Stimulated activated CD8-positive, alpha-beta memory T cell treated with anti-CD3 and anti-CD28 coated beads, Interleukin-7, amount 100 ng/mL, for 48 hours (primary cell): ENCODE measurements around the gene PUDP.
"Not testable (repeated sequence)": the region's sequence is repeated elsewhere in the genome, so short reads cannot be mapped to it uniquely, and the experiment has no call there.

Source experiments
- DNase-seq, 2 donors: peaks; one replicate each; pipeline ENCODE4 v3.0.0-alpha.2; 2020; ENCODE audit warnings: low read depth in 1 of 2; ENCODE audit errors: extremely low read depth in 1 of 2

Gene PUDP

GRCh38 chrX:7147978-7148854 is at the start of gene PUDP:
Gene PUDP (minus strand): TSS chrX:7148153. CDS start chrX:7148113, 40 bp downstream.
- peak; percentile 61 to 82 for DNase-seq

- no peak for DNase-seq
These were observed 46.7 kb upstream of the PUDP start for GRCh38 chrX:7194606-7195005.

- no peak for DNase-seq
These were observed 44.9 kb upstream of the PUDP start for GRCh38 chrX:7192871-7193270.

GRCh38 chrX:7191681-7192110 is 43.7 kb upstream of the PUDP start:
- no peak for DNase-seq

GRCh38 chrX:7190157-7190556 is 42.2 kb upstream of the PUDP start:
- DNase-seq = no peak

- no peak for DNase-seq
These were observed 40.7 kb upstream of the PUDP start for GRCh38 chrX:7188672-7189071.

GRCh38 chrX:7184816-7185215 is 36.9 kb upstream of the PUDP start:
- no peak for DNase-seq

GRCh38 chrX:7179446-7179845 is 31.5 kb upstream of the PUDP start:
- no peak for DNase-seq

- DNase-seq = not testable (repeated sequence)
These were observed 30.9 kb upstream of the PUDP start for GRCh38 chrX:7178859-7179258.

GRCh38 chrX:7170898-7171297 is 22.9 kb upstream of the PUDP start:
- DNase-seq = peak in 1 of 2 donors; percentile 10

- no peak for DNase-seq
These were observed 21.7 kb upstream of the PUDP start for GRCh38 chrX:7169627-7170026.

GRCh38 chrX:7168371-7168770 is 20.4 kb upstream of the PUDP start:
- DNase-seq = no peak

- no peak for DNase-seq
These were observed 16.2 kb upstream of the PUDP start for GRCh38 chrX:7164174-7164573.

GRCh38 chrX:7163146-7163677 is 15.3 kb upstream of the PUDP start:
- DNase-seq = no peak

- no peak for DNase-seq
These were observed 11.4 kb upstream of the PUDP start for GRCh38 chrX:7159149-7159861.

- no peak for DNase-seq
These were observed 10.6 kb upstream of the PUDP start for GRCh38 chrX:7158468-7158990.

GRCh38 chrX:7156879-7157278 is 8.9 kb upstream of the PUDP start:
- DNase-seq = no peak

- DNase-seq = no peak
These were observed 7.2 kb upstream of the PUDP start for GRCh38 chrX:7155163-7155562.

- DNase-seq = no peak
These were observed 6.2 kb upstream of the PUDP start for GRCh38 chrX:7154041-7154597.

- DNase-seq = no peak
These were observed 5.3 kb upstream of the PUDP start for GRCh38 chrX:7153231-7153630.

- DNase-seq = no peak
These were observed 1.5 kb upstream of the PUDP start for GRCh38 chrX:7149411-7149810.
